Measurements from ENCODE around the gene PLCL2. TPM values are rescaled to one million over a fixed set of nuclear protein-coding genes. Genes with fewer than 3 reads are reported as not detected.
A peak's percentile ranks its signal among the peaks of the same experiment; 100 is the strongest.

The PLCL2 gene
- total and polyA plus RNA-seq, 2 donors, result 7.0 to 17.8 TPM

- DNase-seq (ENCODE audit: low read depth in 6 of 9, low spot score in 9 of 9), result peak in 2 of 9 donors; percentile 14 to 20
- peak overlapping the region; percentile 27 to 77 for H3K27ac ChIP-seq (ENCODE audit: low read depth in 1 of 2, low read length in 1 of 2)
- no peaks in the 10 kb centered on the region for H3K36me3 ChIP-seq (ENCODE audit: control insufficient read depth in 2 of 2, insufficient read depth in 2 of 2, low read length in 1 of 2)
- H3K27me3 ChIP-seq (ENCODE audit: control insufficient read depth in 2 of 2, insufficient read depth in 1 of 2, low read length in 1 of 2), result no peaks in the 10 kb centered on the region
- H3K9me3 ChIP-seq (ENCODE audit: control insufficient read depth in 2 of 2, insufficient read depth in 1 of 2, low read length in 1 of 2), result no peaks in the 10 kb centered on the region
- peaks cover 17 to 31% of the 10 kb centered on the region in 2 donors for H3K4me1 ChIP-seq (ENCODE audit: control insufficient read depth in 2 of 2, insufficient read depth in 2 of 2, low read length in 2 of 2)
- no peak overlapping the region for H3K4me3 ChIP-seq (ENCODE audit: low read length in 2 of 2)
- 10% methylated on average over 3 of the region's 3 CpGs for WGBS
Measured at GRCh38 chr3:16841904-16842271, 42.9 kb upstream of the PLCL2 start.

- Histone ChIP-seq H3K4me3 (ENCODE audit: low read length in 2 of 2) (no peak overlapping the region), H3K27me3 (ENCODE audit: control insufficient read depth in 2 of 2, insufficient read depth in 1 of 2, low read length in 1 of 2) (no peaks in the 10 kb centered on the region), H3K36me3 (ENCODE audit: control insufficient read depth in 2 of 2, insufficient read depth in 2 of 2, low read length in 1 of 2) (no peaks in the 10 kb centered on the region), H3K4me1 (ENCODE audit: control insufficient read depth in 2 of 2, insufficient read depth in 2 of 2, low read length in 2 of 2) (peaks cover 17 to 28% of the 10 kb centered on the region in 2 donors), H3K9me3 (ENCODE audit: control insufficient read depth in 2 of 2, insufficient read depth in 1 of 2, low read length in 1 of 2) (no peaks in the 10 kb centered on the region), H3K27ac (ENCODE audit: low read depth in 1 of 2, low read length in 1 of 2) (peak overlapping the region; percentile 19 to 77)
- peak in 7 of 9 donors; percentile 20 to 82 (median 49) for DNase-seq (ENCODE audit: low read depth in 6 of 9, low spot score in 9 of 9)
- 27% methylated on average over 16 of the region's 16 CpGs for WGBS
Measured at GRCh38 chr3:16842272-16843270, 42.2 kb upstream of the PLCL2 start.

GRCh38 chr3:16844222-16844621 lies 40.5 kb upstream of the PLCL2 start:
- WGBS, result 96% methylated on average over 2 of the region's 2 CpGs
- H3K9me3 ChIP-seq (ENCODE audit: control insufficient read depth in 2 of 2, insufficient read depth in 1 of 2, low read length in 1 of 2), result no peaks in the 10 kb centered on the region
- no peaks in the 10 kb centered on the region for H3K36me3 ChIP-seq (ENCODE audit: control insufficient read depth in 2 of 2, insufficient read depth in 2 of 2, low read length in 1 of 2)
- H3K27ac ChIP-seq (ENCODE audit: low read depth in 1 of 2, low read length in 1 of 2), result no peak overlapping the region
- H3K27me3 ChIP-seq (ENCODE audit: control insufficient read depth in 2 of 2, insufficient read depth in 1 of 2, low read length in 1 of 2), result no peaks in the 10 kb centered on the region
- H3K4me3 ChIP-seq (ENCODE audit: low read length in 2 of 2), result no peak overlapping the region
- H3K4me1 ChIP-seq (ENCODE audit: control insufficient read depth in 2 of 2, insufficient read depth in 2 of 2, low read length in 2 of 2), result peaks cover 17 to 24% of the 10 kb centered on the region in 2 donors
- no peak for DNase-seq (ENCODE audit: low read depth in 6 of 9, low spot score in 9 of 9)

- DNase-seq (ENCODE audit: low read depth in 6 of 9, low spot score in 9 of 9), result no peak
- WGBS, result 95% methylated on average over 1 of the region's 1 CpG
- H3K9me3 ChIP-seq (ENCODE audit: control insufficient read depth in 2 of 2, insufficient read depth in 1 of 2, low read length in 1 of 2), result no peaks in the 10 kb centered on the region
- H3K36me3 ChIP-seq (ENCODE audit: control insufficient read depth in 2 of 2, insufficient read depth in 2 of 2, low read length in 1 of 2), result no peaks in the 10 kb centered on the region
- no peaks in the 10 kb centered on the region for H3K27me3 ChIP-seq (ENCODE audit: control insufficient read depth in 2 of 2, insufficient read depth in 1 of 2, low read length in 1 of 2)
- no peak overlapping the region for H3K4me3 ChIP-seq (ENCODE audit: low read length in 2 of 2)
- H3K4me1 ChIP-seq (ENCODE audit: control insufficient read depth in 2 of 2, insufficient read depth in 2 of 2, low read length in 2 of 2), result peaks cover 22 to 24% of the 10 kb centered on the region in 2 donors
- no peak overlapping the region for H3K27ac ChIP-seq (ENCODE audit: low read depth in 1 of 2, low read length in 1 of 2)
Measured at GRCh38 chr3:16844791-16845190, 40.0 kb upstream of the PLCL2 start.

GRCh38 chr3:16846373-16847080 lies 38.2 kb upstream of the PLCL2 start:
- Histone ChIP-seq H3K36me3 (ENCODE audit: control insufficient read depth in 2 of 2, insufficient read depth in 2 of 2, low read length in 1 of 2) (no peaks in the 10 kb centered on the region), H3K4me1 (ENCODE audit: control insufficient read depth in 2 of 2, insufficient read depth in 2 of 2, low read length in 2 of 2) (peaks cover 21 to 22% of the 10 kb centered on the region in 2 donors), H3K27ac (ENCODE audit: low read depth in 1 of 2, low read length in 1 of 2) (no peak overlapping the region), H3K4me3 (ENCODE audit: low read length in 2 of 2) (no peak overlapping the region), H3K9me3 (ENCODE audit: control insufficient read depth in 2 of 2, insufficient read depth in 1 of 2, low read length in 1 of 2) (no peaks in the 10 kb centered on the region), H3K27me3 (ENCODE audit: control insufficient read depth in 2 of 2, insufficient read depth in 1 of 2, low read length in 1 of 2) (no peaks in the 10 kb centered on the region)
- no peak for DNase-seq (ENCODE audit: low read depth in 6 of 9, low spot score in 9 of 9)
- WGBS, result 77% methylated on average over 5 of the region's 5 CpGs

GRCh38 chr3:16848007-16848406 lies 36.7 kb upstream of the PLCL2 start:
- H3K4me3 ChIP-seq (ENCODE audit: low read length in 2 of 2), result no peak overlapping the region
- no peaks in the 10 kb centered on the region for H3K36me3 ChIP-seq (ENCODE audit: control insufficient read depth in 2 of 2, insufficient read depth in 2 of 2, low read length in 1 of 2)
- H3K27ac ChIP-seq (ENCODE audit: low read depth in 1 of 2, low read length in 1 of 2), result no peak overlapping the region
- no peaks in the 10 kb centered on the region for H3K27me3 ChIP-seq (ENCODE audit: control insufficient read depth in 2 of 2, insufficient read depth in 1 of 2, low read length in 1 of 2)
- H3K9me3 ChIP-seq (ENCODE audit: control insufficient read depth in 2 of 2, insufficient read depth in 1 of 2, low read length in 1 of 2), result no peaks in the 10 kb centered on the region
- DNase-seq (ENCODE audit: low read depth in 6 of 9, low spot score in 9 of 9), result no peak
- WGBS, result 95% methylated on average over 2 of the region's 2 CpGs
- H3K4me1 ChIP-seq (ENCODE audit: control insufficient read depth in 2 of 2, insufficient read depth in 2 of 2, low read length in 2 of 2), result peaks cover 7 to 10% of the 10 kb centered on the region in 2 donors

- H3K27ac ChIP-seq (ENCODE audit: low read depth in 1 of 2, low read length in 1 of 2), result no peak overlapping the region
- H3K4me3 ChIP-seq (ENCODE audit: low read length in 2 of 2), result peak overlapping the region in 1 of 2 donors; percentile 18
- no peaks in the 10 kb centered on the region for H3K36me3 ChIP-seq (ENCODE audit: control insufficient read depth in 2 of 2, insufficient read depth in 2 of 2, low read length in 1 of 2)
- H3K27me3 ChIP-seq (ENCODE audit: control insufficient read depth in 2 of 2, insufficient read depth in 1 of 2, low read length in 1 of 2), result no peaks in the 10 kb centered on the region
- DNase-seq (ENCODE audit: low read depth in 6 of 9, low spot score in 9 of 9), result peak in 8 of 9 donors; percentile 29 to 85 (median 54)
- WGBS, result 13% methylated on average over 8 of the region's 8 CpGs
- no peaks in the 10 kb centered on the region for H3K9me3 ChIP-seq (ENCODE audit: control insufficient read depth in 2 of 2, insufficient read depth in 1 of 2, low read length in 1 of 2)
- peaks cover 0 to 5% of the 10 kb centered on the region in 2 donors for H3K4me1 ChIP-seq (ENCODE audit: control insufficient read depth in 2 of 2, insufficient read depth in 2 of 2, low read length in 2 of 2)
Measured at GRCh38 chr3:16849229-16849628, 35.5 kb upstream of the PLCL2 start.

- Histone ChIP-seq H3K4me1 (ENCODE audit: control insufficient read depth in 2 of 2, insufficient read depth in 2 of 2, low read length in 2 of 2) (peaks cover 0 to 5% of the 10 kb centered on the region in 2 donors), H3K27me3 (ENCODE audit: control insufficient read depth in 2 of 2, insufficient read depth in 1 of 2, low read length in 1 of 2) (no peaks in the 10 kb centered on the region), H3K27ac (ENCODE audit: low read depth in 1 of 2, low read length in 1 of 2) (no peak overlapping the region), H3K36me3 (ENCODE audit: control insufficient read depth in 2 of 2, insufficient read depth in 2 of 2, low read length in 1 of 2) (no peaks in the 10 kb centered on the region), H3K4me3 (ENCODE audit: low read length in 2 of 2) (no peak overlapping the region), H3K9me3 (ENCODE audit: control insufficient read depth in 2 of 2, insufficient read depth in 1 of 2, low read length in 1 of 2) (no peaks in the 10 kb centered on the region)
- WGBS, result 61% methylated on average over 3 of the region's 3 CpGs
- no peak for DNase-seq (ENCODE audit: low read depth in 6 of 9, low spot score in 9 of 9)
Measured at GRCh38 chr3:16849795-16850194, 35.0 kb upstream of the PLCL2 start.

- Histone ChIP-seq H3K27me3 (ENCODE audit: control insufficient read depth in 2 of 2, insufficient read depth in 1 of 2, low read length in 1 of 2) (no peaks in the 10 kb centered on the region), H3K9me3 (ENCODE audit: control insufficient read depth in 2 of 2, insufficient read depth in 1 of 2, low read length in 1 of 2) (no peaks in the 10 kb centered on the region), H3K4me1 (ENCODE audit: control insufficient read depth in 2 of 2, insufficient read depth in 2 of 2, low read length in 2 of 2) (no peaks in the 10 kb centered on the region), H3K27ac (ENCODE audit: low read depth in 1 of 2, low read length in 1 of 2) (no peak overlapping the region), H3K36me3 (ENCODE audit: control insufficient read depth in 2 of 2, insufficient read depth in 2 of 2, low read length in 1 of 2) (no peaks in the 10 kb centered on the region), H3K4me3 (ENCODE audit: low read length in 2 of 2) (no peak overlapping the region)
- 97% methylated on average over 1 of the region's 1 CpG for WGBS
- no peak for DNase-seq (ENCODE audit: low read depth in 6 of 9, low spot score in 9 of 9)
Measured at GRCh38 chr3:16855497-16855896, 29.3 kb upstream of the PLCL2 start.
